HG03575 (cell line): ENCODE results near the gene DUT.

Source experiments
- ATAC-seq: cut with Tn5 transposase; IDR thresholded peaks from one replicate; pipeline ENCODE4 v1.9.1; 2021; ENCODE audit not compliant: unreplicated experiment, insufficient number of reproducible peaks, low FRiP score; ENCODE audit errors: extremely low read depth

Gene DUT

DNA sequence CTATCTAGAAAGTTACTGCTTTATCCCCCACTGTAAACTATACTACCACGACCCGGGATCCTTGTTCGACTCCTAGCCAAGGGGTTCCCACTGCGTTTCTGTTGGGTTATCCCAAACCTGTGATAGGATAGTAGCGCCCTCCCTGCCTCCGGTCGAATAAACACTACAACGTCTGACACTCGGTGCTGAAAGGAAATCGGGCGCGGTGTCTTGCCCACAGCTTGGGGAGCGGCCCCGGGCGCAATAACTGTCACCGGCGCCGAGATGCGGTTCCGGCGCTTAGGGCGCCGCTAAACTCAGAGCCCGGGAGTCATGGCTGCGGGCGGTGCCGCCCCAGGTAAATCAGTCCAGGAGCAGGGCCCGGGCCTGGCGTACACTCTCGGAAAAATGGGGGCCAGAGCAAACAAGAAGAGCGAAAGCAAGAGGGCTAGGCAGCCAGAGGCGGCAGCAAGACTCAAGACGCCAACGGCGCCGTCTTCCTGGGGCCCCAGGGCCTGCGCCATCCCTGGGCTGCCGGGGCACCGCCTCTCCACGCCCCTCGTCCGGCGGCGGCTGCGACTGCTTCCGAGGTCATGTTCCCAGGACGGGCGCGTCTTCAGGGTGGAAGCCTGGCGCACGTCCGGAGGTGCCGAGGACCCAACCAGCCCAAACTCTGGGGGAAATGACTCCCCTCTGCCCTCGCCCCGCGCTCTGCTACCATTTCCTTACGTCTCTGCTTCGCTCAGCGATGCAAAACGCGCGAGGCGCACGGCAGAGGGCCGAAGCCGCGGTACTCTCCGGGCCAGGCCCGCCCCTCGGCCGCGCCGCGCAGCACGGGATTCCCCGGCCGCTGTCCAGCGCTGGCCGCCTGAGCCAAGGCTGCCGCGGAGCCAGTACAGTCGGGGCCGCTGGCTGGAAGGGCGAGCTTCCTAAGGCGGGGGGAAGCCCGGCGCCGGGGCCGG is at the start of gene DUT:
DUT (plus strand) TSS at position 575 of the 941 bp plus-strand sequence; CDS start at position 662, 87 bp downstream.
- peak; percentile 55 for ATAC-seq

GRCh38 chr15:48281674-48282073 is 49.6 kb upstream of the DUT start:
- no peak for ATAC-seq

DNA sequence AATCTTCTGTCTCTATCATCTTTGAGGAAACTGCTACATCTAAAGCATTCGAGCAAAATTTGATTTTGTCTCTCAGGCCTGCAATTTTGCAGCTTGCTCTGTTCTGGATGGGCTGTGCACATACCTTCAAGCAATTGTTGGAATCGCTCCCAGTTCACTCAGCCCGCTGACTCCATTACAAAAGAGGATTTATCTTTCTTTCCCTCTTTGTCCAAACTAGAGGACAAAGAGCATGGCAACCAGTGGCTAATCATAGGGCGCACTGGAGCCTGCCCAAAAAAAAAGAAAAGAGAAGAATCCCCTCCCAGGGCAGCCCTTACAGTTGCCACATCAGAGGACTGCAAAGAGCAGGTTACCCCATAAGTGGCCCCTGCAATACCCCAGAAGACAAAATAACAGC is 49.0 kb upstream of the DUT start:
- ATAC-seq, result no peak

DNA sequence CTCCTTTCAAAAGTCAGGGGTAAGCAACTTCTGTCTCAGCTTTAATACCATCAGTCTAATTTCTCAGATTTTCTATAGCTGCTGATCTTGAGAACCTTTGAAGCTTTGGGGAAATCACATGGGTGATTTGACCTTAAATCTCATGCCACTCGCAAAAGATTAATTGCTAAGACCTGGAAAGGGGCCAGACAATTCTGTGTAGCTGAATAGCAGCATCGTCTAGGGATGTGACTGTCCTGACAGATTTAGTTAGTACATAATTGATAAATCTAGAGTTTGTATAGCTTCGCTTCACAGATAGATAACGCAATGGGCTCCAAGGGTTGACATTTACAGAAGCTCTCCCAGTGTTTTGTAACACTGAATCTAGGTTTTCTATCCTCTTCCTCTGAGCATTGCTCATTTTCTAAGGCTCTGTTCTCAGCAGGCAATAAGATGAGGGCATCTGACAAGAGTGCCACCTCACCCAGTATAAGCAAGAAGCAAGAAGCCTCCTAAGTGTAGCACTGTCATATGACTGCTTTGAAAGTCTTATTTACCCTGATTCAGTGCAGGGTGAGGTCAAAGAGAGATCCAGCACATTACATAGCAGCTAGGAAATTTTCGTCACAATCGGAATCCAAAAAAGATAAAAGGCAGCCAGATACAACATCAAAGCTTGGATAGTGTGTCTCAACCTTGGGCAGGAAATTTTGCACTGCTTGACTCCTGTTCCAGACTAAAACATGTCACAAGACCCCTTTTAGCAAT is 47.7 kb upstream of the DUT start:
- no peak for ATAC-seq

- no peak for ATAC-seq
These were observed 45.7 kb upstream of the DUT start for GRCh38 chr15:48285329-48286214.

DNA sequence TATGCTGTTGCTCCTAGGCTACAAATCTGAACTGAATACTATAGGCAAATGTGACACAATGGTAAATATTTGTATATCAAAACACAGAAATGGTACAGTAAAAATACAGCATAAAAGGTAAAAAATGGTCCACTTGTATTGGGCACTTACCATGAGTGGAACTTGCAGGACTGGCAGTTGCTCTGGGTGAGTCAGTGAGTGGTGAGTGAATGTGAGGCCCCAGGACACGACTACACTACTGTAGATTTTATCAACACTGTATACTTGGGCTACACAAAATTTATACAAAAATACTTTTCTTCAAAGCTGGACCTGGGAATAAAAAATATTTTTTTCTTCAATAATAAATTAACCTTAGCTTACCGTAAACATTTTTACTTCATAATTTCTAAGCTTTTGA is 41.6 kb upstream of the DUT start:
- no peak for ATAC-seq

GRCh38 chr15:48292458-48292857 is 38.8 kb upstream of the DUT start:
- no peak for ATAC-seq

- no peak for ATAC-seq
These were observed 33.6 kb upstream of the DUT start for GRCh38 chr15:48297668-48298067.

DNA sequence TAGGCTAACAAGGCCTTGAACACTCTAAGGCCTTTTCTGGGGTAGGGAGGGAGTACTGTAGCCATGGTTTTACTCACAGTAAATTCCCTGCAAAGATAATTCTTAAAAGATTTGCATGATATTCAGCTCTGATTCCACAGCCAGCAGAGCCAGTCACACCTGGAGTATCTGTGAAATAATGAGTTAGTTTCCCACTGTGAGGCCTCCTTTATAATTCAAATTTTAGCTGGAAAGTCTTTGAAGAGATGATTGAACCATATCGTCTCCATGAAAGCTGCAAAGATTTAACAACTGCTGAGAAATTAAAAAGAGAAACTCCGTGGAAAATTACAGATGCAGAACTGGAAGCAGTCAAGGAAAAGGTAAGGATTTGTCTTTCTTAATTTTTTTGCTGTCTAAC is 32.3 kb upstream of the DUT start:
- ATAC-seq, result no peak

GRCh38 chr15:48300038-48300437 is 31.2 kb upstream of the DUT start:
- no peak for ATAC-seq

GRCh38 chr15:48304398-48304797 is 26.8 kb upstream of the DUT start:
- no peak for ATAC-seq

GRCh38 chr15:48306639-48307038 is 24.6 kb upstream of the DUT start:
- no peak for ATAC-seq

- no peak for ATAC-seq
These were observed 23.6 kb upstream of the DUT start for GRCh38 chr15:48307586-48307985.

GRCh38 chr15:48309740-48310139 is 21.5 kb upstream of the DUT start:
- ATAC-seq, result no peak

- ATAC-seq, result no peak
These were observed 18.0 kb upstream of the DUT start for GRCh38 chr15:48313216-48313615.

DNA sequence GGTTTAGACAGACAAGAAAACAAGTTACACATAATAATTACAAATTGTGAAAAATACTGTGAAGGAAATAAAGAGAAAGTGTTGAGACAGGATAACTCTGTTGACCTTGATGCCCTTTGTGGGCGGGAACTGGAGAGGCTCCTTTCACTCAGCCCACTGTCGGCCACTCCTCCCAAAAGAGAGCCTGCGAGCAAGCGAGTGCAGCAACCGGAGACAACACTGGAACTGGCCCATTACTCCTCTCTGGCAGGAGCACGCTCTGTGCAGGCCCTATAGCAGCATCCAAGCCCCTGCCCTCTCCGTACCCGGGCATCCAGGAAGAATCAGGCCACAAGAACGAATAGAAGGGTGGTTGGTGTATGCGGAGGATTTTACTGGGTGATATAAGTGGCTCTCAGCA is 16.2 kb upstream of the DUT start:
- ATAC-seq, result no peak

- ATAC-seq, result no peak
These were observed 14.0 kb upstream of the DUT start for GRCh38 chr15:48317221-48317620.

- ATAC-seq, result no peak
These were observed 13.1 kb upstream of the DUT start for GRCh38 chr15:48318131-48318530.

GRCh38 chr15:48323294-48323693 is 7.9 kb upstream of the DUT start:
- no peak for ATAC-seq
